Neural cell (in vitro differentiated cells): ENCODE data around the gene MRC2. TPM values are rescaled to one million over a fixed set of nuclear protein-coding genes. Genes with fewer than 3 reads are reported as not detected.

ENCODE experiments used
- H2AFZ ChIP-seq: fragments of 200-600, 300-800 bp; sonication (generic), shearing (Covaris generic); 2 replicates; pipeline ENCODE4 v1.6.0; 2014; ENCODE audit warnings: low read depth, mild to moderate bottlenecking, antibody characterized with exemption, low read length, moderate library complexity
- H3F3A ChIP-seq: fragments of 200-600 bp; shearing (Covaris generic); 2 replicates; pipeline ENCODE4 v1.6.1; 2016; ENCODE audit warnings: mild to moderate bottlenecking, moderate library complexity, mixed read lengths, antibody characterized with exemption, low read length; ENCODE audit not compliant: insufficient read depth, poor library complexity, severe bottlenecking
- H3K27ac ChIP-seq: fragments of 200-600, 300-800 bp; sonication (generic), shearing (Covaris generic); 2 replicates; pipeline ENCODE4 v1.5.1; 2014; ENCODE audit warnings: mild to moderate bottlenecking, low read length, moderate library complexity
- H3K27me3 ChIP-seq: fragments of 300-800, 200-600 bp; sonication (generic), shearing (Covaris generic); 2 replicates; pipeline ENCODE4 v1.6.0; 2014; ENCODE audit warnings: mild to moderate bottlenecking, low read depth, low read length, moderate library complexity; ENCODE audit not compliant: insufficient read depth
- H3K36me3 ChIP-seq: fragments of 300-800, 200-600 bp; sonication (generic), shearing (Covaris generic); 2 replicates; pipeline ENCODE4 v1.5.1; 2014; ENCODE audit warnings: mild to moderate bottlenecking, antibody characterized with exemption, low read length, moderate library complexity; ENCODE audit not compliant: insufficient read depth
- H3K4me2 ChIP-seq: fragments of 300-800, 200-600 bp; sonication (generic), shearing (Covaris generic); 2 replicates; pipeline ENCODE4 v1.6.0; 2014; ENCODE audit warnings: mild to moderate bottlenecking, low read length
- H3K4me3 ChIP-seq: fragments of 300-800, 200-600 bp; sonication (generic), shearing (Covaris generic); 2 replicates; pipeline ENCODE4 v1.5.1; 2014; ENCODE audit warnings: mild to moderate bottlenecking, low read length, moderate library complexity
- H3K79me2 ChIP-seq: fragments of 200-600 bp; shearing (Covaris generic); replicated peaks from 2 replicates; pipeline ENCODE4 v1.6.0; 2014; ENCODE audit warnings: mild to moderate bottlenecking, low read length, moderate library complexity; ENCODE audit not compliant: insufficient read depth
- H3K9ac ChIP-seq: fragments of 300-800, 200-600 bp; sonication (generic), shearing (Covaris generic); 2 replicates; pipeline ENCODE4 v1.6.1; 2016; ENCODE audit warnings: mild to moderate bottlenecking, low read length, mixed read lengths
- H3K9me2 ChIP-seq: fragments of 200-600 bp; shearing (Covaris generic); 2 replicates; pipeline ENCODE4 v1.6.1; 2016; ENCODE audit warnings: mild to moderate bottlenecking, low read length, mixed read lengths; ENCODE audit not compliant: insufficient read depth
- H3K9me3 ChIP-seq: fragments of 200-600, 300-800 bp; sonication (generic), shearing (Covaris generic); 2 replicates; pipeline ENCODE4 v1.6.1; 2016; ENCODE audit warnings: mild to moderate bottlenecking, mixed run types, low read length, moderate library complexity, mixed read lengths
- H4K20me1 ChIP-seq: fragments of 200-600 bp; shearing (Covaris generic); 2 replicates; pipeline ENCODE4 v1.6.1; 2016; ENCODE audit warnings: mild to moderate bottlenecking, mixed run types; ENCODE audit not compliant: insufficient read depth
- CTCF ChIP-seq: fragments of 450-650 bp; IDR thresholded peaks from 2 replicates; pipeline ENCODE4 v1.5.1; 2014; ENCODE audit warnings: antibody characterized with exemption, mild to moderate bottlenecking, moderate library complexity; ENCODE audit not compliant: poor library complexity, severe bottlenecking
- EP300 ChIP-seq: fragments of 450-650 bp; conservative IDR thresholded peaks from 2 replicates; pipeline ENCODE4 v1.6.1; 2014; ENCODE audit warnings: antibody characterized with exemption, mild to moderate bottlenecking, moderate library complexity; ENCODE audit not compliant: poor library complexity, severe bottlenecking
- EZH2 ChIP-seq: fragments of 200-600, 300-800 bp; shearing (Covaris generic), sonication (generic); IDR thresholded peaks from 2 replicates; pipeline ENCODE4 v1.6.1; 2014; ENCODE audit warnings: antibody characterized with exemption, low read length, borderline replicate concordance, mild to moderate bottlenecking; ENCODE audit not compliant: insufficient read depth, poor library complexity, severe bottlenecking
- MXI1 ChIP-seq: fragments of 450-650 bp; conservative IDR thresholded peaks from 2 replicates; pipeline ENCODE4 v1.6.1; 2014; ENCODE audit warnings: antibody characterized with exemption, mild to moderate bottlenecking; ENCODE audit not compliant: poor library complexity, severe bottlenecking
- POLR2AphosphoS5 ChIP-seq: IDR thresholded peaks from 2 replicates; pipeline ENCODE4 v1.6.1; 2012
- RAD21 ChIP-seq: fragments of 450-650 bp; conservative IDR thresholded peaks from 2 replicates; pipeline ENCODE4 v1.6.1; 2014; ENCODE audit warnings: antibody characterized with exemption, mild to moderate bottlenecking, moderate library complexity
- REST ChIP-seq: IDR thresholded peaks from 2 replicates; pipeline ENCODE4 v1.6.1; 2012; ENCODE audit warnings: borderline replicate concordance
- SMC3 ChIP-seq: fragments of 450-650 bp; conservative IDR thresholded peaks from 2 replicates; pipeline ENCODE4 v1.6.1; 2014; ENCODE audit warnings: antibody characterized with exemption, mild to moderate bottlenecking, moderate library complexity; ENCODE audit not compliant: poor library complexity
- TAF1 ChIP-seq: IDR thresholded peaks from 2 replicates; pipeline ENCODE4 v1.6.1; 2012; ENCODE audit warnings: low read depth
- polyA plus RNA-seq: library from polyadenylated mRNA; depleted of rRNA; stranded (reverse); fragments of >200 nt; gene quantifications from 2 replicates; pipeline ENCODE4 v1.2.3, GENCODE V29; 2014

The MRC2 gene
- polyA plus RNA-seq, 1 donor from 2014 or later: 0.36 TPM

DNA sequence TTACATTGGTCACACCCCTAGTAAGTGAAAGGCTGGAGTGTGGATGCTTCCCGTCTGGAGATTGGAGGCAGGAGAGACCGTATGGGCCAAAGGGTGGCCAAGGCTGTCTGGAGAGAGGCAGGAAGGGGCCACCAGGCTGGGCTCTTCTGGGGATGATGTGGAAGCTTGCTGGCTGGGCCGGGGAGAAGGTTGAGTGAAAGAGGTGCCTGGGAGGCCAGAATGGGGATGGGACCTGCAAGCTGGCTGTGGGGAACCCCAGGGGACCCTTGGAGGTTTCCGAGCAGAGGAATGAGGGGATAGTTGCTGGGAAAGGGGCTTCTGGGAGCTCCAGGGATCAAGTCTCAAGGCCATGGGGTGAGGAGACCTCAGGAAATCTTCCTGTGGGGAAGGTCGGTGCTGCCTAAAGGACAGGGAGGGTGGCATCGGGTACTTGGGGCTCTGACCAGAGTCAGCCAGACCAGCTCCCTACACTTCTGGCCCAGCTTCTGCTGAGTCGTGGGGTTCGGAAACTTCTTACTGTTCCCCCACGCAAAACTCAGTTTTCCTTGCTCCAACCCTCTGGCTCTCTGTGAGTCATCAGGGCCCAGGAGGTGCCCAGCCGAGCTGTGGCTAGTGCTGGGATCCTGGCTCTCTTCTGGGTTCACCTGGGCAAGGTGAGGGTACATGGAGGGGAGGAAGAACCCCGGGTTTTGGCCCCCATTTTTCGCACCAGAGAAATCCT lies 3.1 kb downstream of the MRC2 start:
- H3K79me2 ChIP-seq: no peaks in the 10 kb centered on the region
- H3F3A ChIP-seq: no peaks in the 10 kb centered on the region
- H4K20me1 ChIP-seq: no peaks in the 10 kb centered on the region
- H3K4me2 ChIP-seq: no peak overlapping the region
- peaks cover 25% of the 10 kb centered on the region for H3K27me3 ChIP-seq
- H3K9me3 ChIP-seq: no peaks in the 10 kb centered on the region
- no peaks in the 10 kb centered on the region for H3K9me2 ChIP-seq
- H3K9ac ChIP-seq: no peak overlapping the region
- TF ChIP-seq POLR2AphosphoS5 (no peak), EZH2 (no peak), CTCF (no peak), EP300 (no peak)
- H3K36me3 ChIP-seq: no peaks in the 10 kb centered on the region
- no peak overlapping the region for H3K4me3 ChIP-seq
- no peak overlapping the region for H3K27ac ChIP-seq
- H2AFZ ChIP-seq: no peak overlapping the region

DNA sequence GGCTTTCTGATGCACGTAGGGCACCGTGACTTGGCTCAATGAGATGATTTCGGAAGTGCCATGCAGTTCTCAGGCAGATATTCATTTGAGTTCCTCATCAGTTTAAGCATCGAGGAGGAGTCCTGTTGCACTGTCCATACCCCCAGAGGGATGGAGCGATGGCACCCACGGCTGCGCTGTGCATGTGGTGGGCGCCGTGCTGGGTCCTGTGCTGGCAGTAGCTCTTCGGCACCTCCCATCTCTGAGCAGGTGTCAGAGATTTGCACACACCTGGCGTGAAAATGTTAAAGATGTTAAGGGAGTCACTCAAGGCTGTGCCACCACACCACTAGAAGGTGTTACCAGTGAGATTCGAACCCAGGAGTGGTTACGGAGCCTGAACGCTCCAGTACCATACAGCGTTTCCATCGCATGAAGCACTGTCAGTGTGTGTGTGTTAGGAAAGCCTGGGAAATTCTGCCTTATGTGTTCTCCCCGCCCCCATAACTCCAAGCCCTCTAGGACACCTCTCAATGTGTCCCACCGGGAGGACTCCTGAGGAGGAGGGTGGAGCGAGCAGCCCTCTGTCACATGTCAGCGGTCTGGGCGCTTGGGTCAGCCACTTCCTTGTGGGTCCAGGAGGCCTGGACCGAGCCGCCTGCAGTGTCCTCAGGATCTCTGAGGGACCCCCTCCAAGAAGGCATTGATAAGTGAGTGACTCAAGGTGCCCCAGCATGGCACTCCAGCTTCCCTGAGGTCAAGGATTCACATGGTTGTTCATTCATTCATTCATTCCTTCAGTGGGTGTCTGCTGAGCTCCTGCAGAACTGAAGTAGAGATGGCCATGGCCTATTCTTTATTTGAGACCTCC lies 3.8 kb downstream of the MRC2 start:
- Histone ChIP-seq H3K9me2 (no peaks in the 10 kb centered on the region), H3K9me3 (no peaks in the 10 kb centered on the region), H3K27ac (no peak overlapping the region), H3K9ac (no peak overlapping the region), H3K79me2 (no peaks in the 10 kb centered on the region), H3K4me3 (no peak overlapping the region), H3K4me2 (no peak overlapping the region), H3K36me3 (no peaks in the 10 kb centered on the region), H3K27me3 (peaks cover 25% of the 10 kb centered on the region), H4K20me1 (no peaks in the 10 kb centered on the region), H2AFZ (no peak overlapping the region), H3F3A (no peaks in the 10 kb centered on the region)
- TF ChIP-seq REST: no peak
- TF ChIP-seq EZH2: no peak
- TF ChIP-seq MXI1: no peak
- no peak for TF ChIP-seq TAF1
- TF ChIP-seq POLR2AphosphoS5: no peak
- TF ChIP-seq CTCF: no peak
- TF ChIP-seq SMC3: no peak
- no peak for TF ChIP-seq EP300
- TF ChIP-seq RAD21: no peak
